Activated naive CD8-positive, alpha-beta T cell (primary cell): ENCODE measurements around the gene CELF4.

Experiments used
- H3K27ac Mint-ChIP-seq: one replicate; pipeline ENCODE4 v1.8.0; 2021; ENCODE audit warnings: mixed read lengths
- H3K27me3 Mint-ChIP-seq: one replicate; pipeline ENCODE4 v1.8.0; 2021; ENCODE audit warnings: mixed read lengths
- H3K36me3 Mint-ChIP-seq: one replicate; pipeline ENCODE4 v1.8.0; 2021; ENCODE audit warnings: mixed read lengths
- H3K4me1 Mint-ChIP-seq: one replicate; pipeline ENCODE4 v1.8.0; 2021; ENCODE audit warnings: low read depth, mixed read lengths
- H3K4me3 Mint-ChIP-seq: one replicate; pipeline ENCODE4 v1.8.0; 2021; ENCODE audit warnings: mild to moderate bottlenecking, mixed read lengths
- H3K9me3 Mint-ChIP-seq: one replicate; pipeline ENCODE4 v1.8.0; 2021; ENCODE audit warnings: low read depth, mixed read lengths

The CELF4 gene

GRCh38 chr18:37414816-37415215 is 150.8 kb downstream of the CELF4 start:
- Mint-ChIP-seq H3K9me3 (no peaks in the 10 kb centered on the region), H3K4me1 (no peaks in the 10 kb centered on the region), H3K36me3 (no peaks in the 10 kb centered on the region), H3K27me3 (peaks cover 1% of the 10 kb centered on the region), H3K4me3 (no peak overlapping the region), H3K27ac (no peak overlapping the region)

GRCh38 chr18:37412829-37413228 is 152.8 kb downstream of the CELF4 start:
- Mint-ChIP-seq H3K36me3 (no peaks in the 10 kb centered on the region), H3K4me3 (no peak overlapping the region), H3K9me3 (no peaks in the 10 kb centered on the region), H3K27me3 (peaks cover 1% of the 10 kb centered on the region), H3K4me1 (no peaks in the 10 kb centered on the region), H3K27ac (no peak overlapping the region)

- Mint-ChIP-seq H3K4me3 (no peak overlapping the region), H3K4me1 (no peaks in the 10 kb centered on the region), H3K9me3 (no peaks in the 10 kb centered on the region), H3K36me3 (no peaks in the 10 kb centered on the region), H3K27me3 (peaks cover 1% of the 10 kb centered on the region), H3K27ac (no peak overlapping the region)
Measured at GRCh38 chr18:37412333-37412732, 153.3 kb downstream of the CELF4 start.

GRCh38 chr18:37409878-37410277 is 155.7 kb downstream of the CELF4 start:
- Mint-ChIP-seq H3K36me3 (no peaks in the 10 kb centered on the region), H3K27ac (no peak overlapping the region), H3K4me1 (peaks cover 2% of the 10 kb centered on the region), H3K9me3 (no peaks in the 10 kb centered on the region), H3K27me3 (no peaks in the 10 kb centered on the region), H3K4me3 (no peak overlapping the region)

GRCh38 chr18:37408676-37409265 is 156.8 kb downstream of the CELF4 start:
- H3K27ac Mint-ChIP-seq = no peak overlapping the region
- no peak overlapping the region for H3K4me3 Mint-ChIP-seq
- H3K36me3 Mint-ChIP-seq = no peaks in the 10 kb centered on the region

GRCh38 chr18:37407571-37407970 is 158.0 kb downstream of the CELF4 start:
- H3K36me3 Mint-ChIP-seq = no peaks in the 10 kb centered on the region
- no peak overlapping the region for H3K27ac Mint-ChIP-seq
- peaks cover 2% of the 10 kb centered on the region for H3K4me1 Mint-ChIP-seq
- no peak overlapping the region for H3K4me3 Mint-ChIP-seq
- H3K27me3 Mint-ChIP-seq = no peaks in the 10 kb centered on the region
- no peaks in the 10 kb centered on the region for H3K9me3 Mint-ChIP-seq

More at GRCh38 chr18:37408676-37409265, 156.8 kb downstream of the CELF4 start:
- peaks cover 2% of the 10 kb centered on the region for H3K4me1 Mint-ChIP-seq
- no peaks in the 10 kb centered on the region for H3K27me3 Mint-ChIP-seq
- no peaks in the 10 kb centered on the region for H3K9me3 Mint-ChIP-seq

- H3K27me3 Mint-ChIP-seq = no peaks in the 10 kb centered on the region
- peaks cover 2% of the 10 kb centered on the region for H3K4me1 Mint-ChIP-seq
- no peak overlapping the region for H3K27ac Mint-ChIP-seq
- no peaks in the 10 kb centered on the region for H3K36me3 Mint-ChIP-seq
- no peak overlapping the region for H3K4me3 Mint-ChIP-seq
- H3K9me3 Mint-ChIP-seq = no peaks in the 10 kb centered on the region
Measured at GRCh38 chr18:37405772-37406171, 159.8 kb downstream of the CELF4 start.

GRCh38 chr18:37405229-37405628 is 160.4 kb downstream of the CELF4 start:
- Mint-ChIP-seq H3K27me3 (no peaks in the 10 kb centered on the region), H3K36me3 (no peaks in the 10 kb centered on the region), H3K4me3 (no peak overlapping the region), H3K27ac (no peak overlapping the region), H3K9me3 (no peaks in the 10 kb centered on the region), H3K4me1 (peaks cover 2% of the 10 kb centered on the region)

- Mint-ChIP-seq H3K9me3 (no peaks in the 10 kb centered on the region), H3K27ac (no peak overlapping the region), H3K4me1 (peaks cover 2% of the 10 kb centered on the region), H3K4me3 (no peak overlapping the region), H3K36me3 (no peaks in the 10 kb centered on the region), H3K27me3 (peaks cover under 1% of the 10 kb centered on the region)
Measured at GRCh38 chr18:37403788-37404187, 161.8 kb downstream of the CELF4 start.

GRCh38 chr18:37403100-37403781 is 162.4 kb downstream of the CELF4 start:
- Mint-ChIP-seq H3K27me3 (peaks cover 2% of the 10 kb centered on the region), H3K36me3 (no peaks in the 10 kb centered on the region), H3K27ac (no peak overlapping the region), H3K4me3 (no peak overlapping the region), H3K9me3 (no peaks in the 10 kb centered on the region), H3K4me1 (peaks cover 2% of the 10 kb centered on the region)

GRCh38 chr18:37402735-37403099 is 162.9 kb downstream of the CELF4 start:
- Mint-ChIP-seq H3K4me3 (no peak overlapping the region), H3K27ac (no peak overlapping the region), H3K9me3 (no peaks in the 10 kb centered on the region), H3K4me1 (peaks cover 2% of the 10 kb centered on the region), H3K27me3 (peaks cover 2% of the 10 kb centered on the region), H3K36me3 (no peaks in the 10 kb centered on the region)

- H3K4me1 Mint-ChIP-seq = peaks cover 2% of the 10 kb centered on the region
- H3K9me3 Mint-ChIP-seq = no peaks in the 10 kb centered on the region
- H3K36me3 Mint-ChIP-seq = no peaks in the 10 kb centered on the region
- no peak overlapping the region for H3K4me3 Mint-ChIP-seq
- H3K27ac Mint-ChIP-seq = no peak overlapping the region
- H3K27me3 Mint-ChIP-seq = peaks cover 2% of the 10 kb centered on the region
Measured at GRCh38 chr18:37400802-37401201, 164.8 kb downstream of the CELF4 start.

- no peak overlapping the region for H3K27ac Mint-ChIP-seq
- H3K36me3 Mint-ChIP-seq = no peaks in the 10 kb centered on the region
- H3K9me3 Mint-ChIP-seq = no peaks in the 10 kb centered on the region
- H3K4me3 Mint-ChIP-seq = no peak overlapping the region
- peaks cover 7% of the 10 kb centered on the region for H3K4me1 Mint-ChIP-seq
- peaks cover 7% of the 10 kb centered on the region for H3K27me3 Mint-ChIP-seq
Measured at GRCh38 chr18:37398248-37398920, 167.2 kb downstream of the CELF4 start.

GRCh38 chr18:37397814-37398213 is 167.8 kb downstream of the CELF4 start:
- Mint-ChIP-seq H3K4me3 (no peak overlapping the region), H3K27ac (no peak overlapping the region), H3K27me3 (peaks cover 11% of the 10 kb centered on the region), H3K9me3 (no peaks in the 10 kb centered on the region), H3K36me3 (no peaks in the 10 kb centered on the region), H3K4me1 (peaks cover 8% of the 10 kb centered on the region)

GRCh38 chr18:37396971-37397720 is 168.5 kb downstream of the CELF4 start:
- Mint-ChIP-seq H3K4me1 (peaks cover 8% of the 10 kb centered on the region), H3K27ac (no peak overlapping the region), H3K4me3 (no peak overlapping the region), H3K9me3 (no peaks in the 10 kb centered on the region), H3K27me3 (peaks cover 17% of the 10 kb centered on the region), H3K36me3 (no peaks in the 10 kb centered on the region)
